GM12872 (cell line): ENCODE results near the gene NTSR1.

Experiments used
- CTCF ChIP-seq: IDR thresholded peaks from 3 replicates; pipeline ENCODE4 v1.5.1; 2011; ENCODE audit warnings: low read depth, mild to moderate bottlenecking, low read length, moderate library complexity; ENCODE audit not compliant: insufficient read depth

Gene NTSR1

DNA sequence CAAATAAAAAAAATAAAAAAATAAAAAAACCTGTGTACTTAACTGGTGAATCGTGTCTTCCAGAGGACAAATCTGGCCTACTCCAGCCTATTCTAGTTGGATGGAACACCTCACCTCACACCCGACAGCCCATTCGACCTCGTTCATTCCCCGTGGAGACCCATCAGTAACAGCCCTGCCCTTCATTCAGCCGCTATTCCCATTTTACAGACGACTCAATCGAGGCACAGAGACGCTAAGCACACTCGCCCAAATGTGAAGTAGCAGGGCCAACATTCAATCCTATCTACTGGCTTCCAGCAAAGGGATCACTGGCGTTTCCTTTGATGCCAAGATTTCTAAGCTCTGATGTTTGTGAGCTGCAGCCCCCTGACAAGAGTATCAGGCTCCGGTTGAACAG lies 1.8 kb upstream of the NTSR1 start:
- no peak for TF ChIP-seq CTCF

DNA sequence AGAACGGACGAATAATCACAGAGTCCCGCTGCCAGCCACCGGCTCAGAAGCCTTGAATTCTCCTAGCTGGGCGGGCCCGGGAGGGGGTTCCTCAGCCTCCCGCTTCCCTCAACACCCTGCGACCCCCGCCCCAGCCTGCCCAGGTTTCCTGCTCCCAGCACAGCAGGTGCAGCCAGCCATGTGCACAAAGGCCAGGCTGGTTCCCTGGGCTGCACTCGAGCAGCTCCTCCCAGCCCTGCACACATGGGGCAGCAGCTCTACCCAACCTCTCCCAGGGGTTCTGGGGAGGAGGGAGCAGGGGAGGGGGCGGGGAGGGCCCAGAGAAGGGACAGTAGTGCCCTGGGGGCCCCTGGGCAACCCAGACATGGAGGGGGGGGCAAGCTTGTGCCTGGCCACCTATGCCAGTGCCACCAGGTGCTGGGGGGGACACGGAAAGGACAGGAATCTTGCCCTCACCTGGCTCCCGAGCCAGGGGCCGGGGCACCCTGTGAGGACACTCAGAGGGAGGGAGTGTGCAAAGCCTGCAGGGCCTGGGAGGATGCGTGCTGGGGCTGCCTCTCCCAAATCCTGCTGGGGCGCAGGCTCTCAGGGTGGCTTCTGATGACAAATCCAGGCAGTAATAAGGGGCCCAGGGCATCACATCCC lies 1.2 kb upstream of the NTSR1 start:
- no peak for TF ChIP-seq CTCF

DNA sequence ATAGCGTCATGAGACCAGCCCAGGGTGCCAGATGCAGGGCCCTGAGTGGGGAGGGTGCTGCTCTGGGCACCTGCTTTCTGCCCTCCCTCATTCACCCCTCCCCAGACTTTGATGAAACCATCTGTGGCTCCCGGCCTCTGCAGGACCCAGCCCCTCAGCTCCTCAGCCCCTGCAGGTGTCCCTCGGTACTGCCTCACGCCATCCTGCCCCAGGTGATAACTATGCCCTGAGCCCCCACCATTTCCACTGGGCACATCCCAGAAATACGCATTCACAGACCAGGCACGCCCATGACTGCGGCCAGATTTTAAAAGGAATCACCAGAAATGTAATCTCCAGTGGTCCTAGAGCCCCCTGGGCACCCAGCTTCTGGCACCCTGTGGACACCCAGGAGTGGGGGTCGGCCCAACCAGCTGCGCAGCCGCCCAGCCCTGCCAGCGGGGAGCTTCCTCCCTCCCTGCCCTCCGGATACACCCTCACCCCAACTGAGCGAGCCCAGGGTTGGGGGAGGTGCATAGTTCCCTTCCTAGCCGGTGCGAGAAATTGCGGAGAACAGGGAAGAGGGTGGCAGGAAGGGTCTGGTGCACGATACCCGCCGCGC lies 615 bp upstream of the NTSR1 start:
- TF ChIP-seq CTCF, result peak; percentile 49; the same call in 2 of the 3 replicates

- no peak for TF ChIP-seq CTCF
Observed at GRCh38 chr20:62709537-62709905, 885 bp downstream of the NTSR1 start.

DNA sequence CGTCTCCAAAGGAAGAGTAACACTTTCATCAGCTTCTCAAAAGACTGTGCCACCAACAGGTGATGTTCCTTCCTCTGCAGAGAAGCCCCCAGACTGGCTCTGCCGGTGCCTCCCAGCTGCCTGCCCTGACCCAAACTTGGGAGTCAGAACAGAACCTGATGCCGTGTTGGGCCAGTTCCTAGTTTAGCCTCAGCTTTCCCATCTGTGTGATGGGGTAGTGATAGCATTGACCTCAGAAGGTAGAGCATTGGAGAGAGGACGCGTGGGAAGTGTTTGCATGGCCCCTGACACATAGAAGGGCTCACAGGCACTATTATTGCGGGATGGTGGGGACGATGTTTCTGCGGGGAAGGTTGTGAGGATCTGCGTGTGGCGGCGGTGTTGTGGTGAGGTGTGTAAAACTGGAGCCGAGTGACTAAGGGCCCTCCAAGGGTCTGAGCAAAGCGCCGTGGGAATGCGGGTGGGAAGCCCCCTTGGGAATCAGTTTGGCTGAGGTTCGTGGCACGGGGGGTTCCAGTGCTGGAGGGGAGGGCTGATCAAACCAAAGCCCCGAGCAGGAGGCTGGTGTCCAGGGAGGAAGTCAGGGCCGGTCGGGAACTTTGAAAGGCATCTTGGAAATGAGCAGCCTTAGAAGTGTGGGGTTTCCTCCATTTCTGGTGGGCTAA lies 1.7 kb downstream of the NTSR1 start:
- TF ChIP-seq CTCF, result no peak

DNA sequence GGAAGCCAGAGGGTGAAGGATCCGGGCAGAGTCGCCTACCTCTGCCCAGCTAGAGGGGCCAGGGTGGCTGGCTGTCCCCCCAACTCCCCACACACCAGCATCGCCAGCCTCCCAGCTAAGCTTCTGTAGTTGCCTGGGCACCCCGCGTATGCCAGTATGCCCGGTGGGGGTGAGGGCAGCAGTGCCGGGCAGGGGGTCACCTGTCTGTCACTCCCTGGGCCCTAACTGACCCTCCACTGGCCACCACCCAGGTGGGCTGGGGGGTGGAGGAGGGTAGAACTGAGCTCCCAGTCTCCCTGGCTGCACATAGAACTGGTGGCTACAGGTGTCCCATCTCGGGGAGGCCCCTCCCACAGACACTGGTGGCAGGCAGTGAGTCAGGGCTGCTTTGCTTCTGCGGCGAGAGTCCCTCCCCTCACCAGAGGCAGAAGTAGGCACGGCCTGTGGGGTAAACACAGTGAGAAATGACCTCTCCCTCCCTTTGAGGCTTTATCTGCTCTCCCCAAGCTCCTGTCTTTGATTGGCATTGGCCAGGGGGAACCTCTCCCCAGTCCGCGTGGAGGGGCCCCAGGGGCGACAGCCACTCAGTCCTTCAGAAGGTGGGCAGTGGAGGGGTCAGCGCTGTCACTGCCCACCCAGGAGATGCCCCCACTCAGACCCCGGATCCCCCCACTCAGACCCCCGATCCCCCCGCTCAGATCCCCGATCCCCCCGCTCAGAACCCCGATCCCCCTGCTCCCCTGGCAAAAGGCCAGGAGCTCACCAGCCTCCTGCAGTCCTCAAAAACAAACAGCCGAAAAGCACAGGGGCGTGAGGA lies 2.5 kb downstream of the NTSR1 start:
- no peak for TF ChIP-seq CTCF

- TF ChIP-seq CTCF, result no peak
Observed at GRCh38 chr20:62711703-62712101, 3.1 kb downstream of the NTSR1 start.
